Hippocampal formation (tissue), 2 donors: ENCODE data around the gene ANKRD10.

Experiments used
- DNase-seq, 2 donors: peaks; one replicate each; lab custom pipeline; 2025; lab: John Stamatoyannopoulos, UW

Gene ANKRD10

GRCh38 chr13:110885966-110886869, 28.7 kb downstream of the ANKRD10 start:
- DNase-seq, result no peak

GRCh38 chr13:110885516-110885915, 29.4 kb downstream of the ANKRD10 start:
- no peak for DNase-seq

GRCh38 chr13:110884517-110884916, 30.4 kb downstream of the ANKRD10 start:
- no peak for DNase-seq

- no peak for DNase-seq
Measured at GRCh38 chr13:110883542-110883941, 31.3 kb downstream of the ANKRD10 start.

- DNase-seq, result no peak
Measured at GRCh38 chr13:110882972-110883371, 31.9 kb downstream of the ANKRD10 start.

- no peak for DNase-seq
Measured at GRCh38 chr13:110881839-110882627, 32.8 kb downstream of the ANKRD10 start.

- DNase-seq, result no peak
Measured at GRCh38 chr13:110880627-110881026, 34.2 kb downstream of the ANKRD10 start.

GRCh38 chr13:110879482-110879881, 35.4 kb downstream of the ANKRD10 start:
- no peak for DNase-seq

GRCh38 chr13:110877737-110878258, 37.1 kb downstream of the ANKRD10 start:
- DNase-seq, result no peak

GRCh38 chr13:110876609-110877008, 38.3 kb downstream of the ANKRD10 start:
- DNase-seq, result no peak

- DNase-seq, result no peak
Measured at GRCh38 chr13:110875241-110875640, 39.6 kb downstream of the ANKRD10 start.

- peak; percentile 36 to 54 for DNase-seq
Measured at GRCh38 chr13:110874508-110874960, 40.3 kb downstream of the ANKRD10 start.

GRCh38 chr13:110873639-110874507, 41.0 kb downstream of the ANKRD10 start:
- DNase-seq, result no peak

- DNase-seq, result no peak
Measured at GRCh38 chr13:110872768-110873638, 41.9 kb downstream of the ANKRD10 start.

- no peak for DNase-seq
Measured at GRCh38 chr13:110872034-110872767, 42.7 kb downstream of the ANKRD10 start.

GRCh38 chr13:110869805-110870706, 44.8 kb downstream of the ANKRD10 start:
- DNase-seq, result peak in 1 of 2 donors; percentile 32

GRCh38 chr13:110869231-110869804, 45.6 kb downstream of the ANKRD10 start:
- no peak for DNase-seq

GRCh38 chr13:110868720-110869119, 46.1 kb downstream of the ANKRD10 start:
- no peak for DNase-seq
